Duodenal mucosa (tissue), 2 donors: Measurements from ENCODE around the gene ATF6B.

Experiments used
- H3K27ac ChIP-seq: one replicate; pipeline ENCODE4 v1.7.0; 2013; ENCODE audit warnings: low read depth, low read length
- H3K27me3 ChIP-seq, 2 donors: one replicate each; pipeline ENCODE4 v1.7.0; 2013; ENCODE audit warnings: low read length in 2 of 2, control low read depth in 1 of 2; ENCODE audit not compliant: insufficient read depth in 2 of 2, control insufficient read depth in 1 of 2
- H3K36me3 ChIP-seq, 2 donors: one replicate each; pipeline ENCODE4 v1.7.0; 2013; ENCODE audit warnings: low read length in 2 of 2, control low read depth in 1 of 2; ENCODE audit not compliant: insufficient read depth in 2 of 2, control insufficient read depth in 1 of 2
- H3K4me1 ChIP-seq, 2 donors: one replicate each; pipeline ENCODE4 v1.7.0; 2013; ENCODE audit warnings: low read length in 2 of 2, control low read depth in 1 of 2; ENCODE audit not compliant: insufficient read depth in 2 of 2, control insufficient read depth in 1 of 2
- H3K4me3 ChIP-seq, 2 donors: one replicate each; pipeline ENCODE4 v1.7.0; 2013; ENCODE audit warnings: low read length in 2 of 2, low read depth in 1 of 2
- H3K9ac ChIP-seq, 2 donors: one replicate each; pipeline ENCODE4 v1.7.0; 2013; ENCODE audit warnings: low read length in 2 of 2, low read depth in 1 of 2
- H3K9me3 ChIP-seq, 2 donors: one replicate each; pipeline ENCODE4 v1.7.0; 2013; ENCODE audit warnings: low read length in 2 of 2, control low read depth in 1 of 2; ENCODE audit not compliant: control insufficient read depth in 1 of 2

Gene ATF6B

DNA sequence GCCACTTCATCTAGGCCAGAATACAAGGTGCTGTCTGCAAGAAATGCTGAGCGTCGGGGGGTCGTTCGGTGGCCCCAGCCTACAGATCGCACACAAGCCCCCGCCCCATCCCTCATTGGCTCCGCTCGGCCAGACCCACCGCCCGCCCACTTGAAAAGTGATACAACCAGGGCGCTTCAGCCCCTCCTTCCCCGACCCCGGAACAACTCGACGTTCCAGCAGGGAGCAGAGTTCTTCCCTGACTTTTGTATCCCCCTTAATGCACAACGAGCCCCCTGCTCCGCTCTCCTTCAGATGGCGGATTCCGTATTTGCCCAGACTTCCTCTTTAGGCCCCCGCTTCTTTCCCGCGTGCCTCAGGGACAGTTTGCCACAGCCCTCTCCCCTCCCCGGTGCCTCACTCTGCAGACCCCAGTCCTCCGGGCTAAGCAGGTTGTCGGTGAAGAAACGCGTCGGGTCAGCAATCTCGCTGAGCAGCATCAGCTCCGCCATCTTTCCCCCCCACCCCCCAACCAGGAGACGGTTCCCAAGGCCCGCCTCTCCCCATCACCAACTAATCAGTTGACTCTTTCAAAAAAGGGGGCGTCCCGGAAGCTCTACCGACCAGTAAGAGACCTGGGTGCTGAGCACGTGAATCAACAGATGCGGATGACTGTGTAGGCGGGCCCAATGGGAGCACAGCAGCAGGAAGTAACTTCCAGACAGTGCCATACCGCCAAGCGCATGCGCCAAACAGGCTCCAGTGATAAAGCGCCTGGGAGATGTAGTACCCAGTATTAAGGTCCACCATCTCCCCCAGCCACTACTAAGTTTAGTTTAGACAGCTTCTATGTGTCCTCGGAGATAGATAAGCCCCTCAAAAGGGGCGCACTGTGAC, at the start of gene ATF6B:
Gene ATF6B (minus strand): TSS at position 530 of the 876 bp plus-strand sequence. CDS start 39 bp downstream, at position 491.
- H3K27me3 ChIP-seq, result no peaks in the 10 kb centered on the region
- H3K36me3 ChIP-seq, result peaks cover 6 to 22% of the 10 kb centered on the region in 2 donors
- peak within 1 kb of the TSS; percentile 79 to 88 for H3K9ac ChIP-seq
- peak within 1 kb of the TSS; percentile 88 to 90 for H3K4me3 ChIP-seq
- peaks cover 20 to 25% of the 10 kb centered on the region in 2 donors for H3K4me1 ChIP-seq
- H3K27ac ChIP-seq, result peak within 1 kb of the TSS; percentile 76
- no peaks in the 10 kb centered on the region for H3K9me3 ChIP-seq

GRCh38 chr6:32177183-32177787, 49.2 kb upstream of the ATF6B start:
- H3K27me3 ChIP-seq, result no peaks in the 10 kb centered on the region
- peak overlapping the region; percentile 80 to 84 for H3K9ac ChIP-seq
- peaks cover 8 to 14% of the 10 kb centered on the region in 2 donors for H3K36me3 ChIP-seq
- H3K27ac ChIP-seq, result peak overlapping the region; percentile 94
- no peaks in the 10 kb centered on the region for H3K9me3 ChIP-seq
- peak overlapping the region; percentile 78 to 85 for H3K4me3 ChIP-seq
- peaks cover 51 to 59% of the 10 kb centered on the region in 2 donors for H3K4me1 ChIP-seq

GRCh38 chr6:32176476-32177182, 48.6 kb upstream of the ATF6B start:
- Histone ChIP-seq H3K4me3 (peak overlapping the region; percentile 78 to 85), H3K9ac (peak overlapping the region; percentile 80 to 84), H3K9me3 (no peaks in the 10 kb centered on the region), H3K27ac (peak overlapping the region; percentile 94), H3K4me1 (peaks cover 51 to 55% of the 10 kb centered on the region in 2 donors), H3K36me3 (peaks cover 8 to 13% of the 10 kb centered on the region in 2 donors), H3K27me3 (no peaks in the 10 kb centered on the region)

DNA sequence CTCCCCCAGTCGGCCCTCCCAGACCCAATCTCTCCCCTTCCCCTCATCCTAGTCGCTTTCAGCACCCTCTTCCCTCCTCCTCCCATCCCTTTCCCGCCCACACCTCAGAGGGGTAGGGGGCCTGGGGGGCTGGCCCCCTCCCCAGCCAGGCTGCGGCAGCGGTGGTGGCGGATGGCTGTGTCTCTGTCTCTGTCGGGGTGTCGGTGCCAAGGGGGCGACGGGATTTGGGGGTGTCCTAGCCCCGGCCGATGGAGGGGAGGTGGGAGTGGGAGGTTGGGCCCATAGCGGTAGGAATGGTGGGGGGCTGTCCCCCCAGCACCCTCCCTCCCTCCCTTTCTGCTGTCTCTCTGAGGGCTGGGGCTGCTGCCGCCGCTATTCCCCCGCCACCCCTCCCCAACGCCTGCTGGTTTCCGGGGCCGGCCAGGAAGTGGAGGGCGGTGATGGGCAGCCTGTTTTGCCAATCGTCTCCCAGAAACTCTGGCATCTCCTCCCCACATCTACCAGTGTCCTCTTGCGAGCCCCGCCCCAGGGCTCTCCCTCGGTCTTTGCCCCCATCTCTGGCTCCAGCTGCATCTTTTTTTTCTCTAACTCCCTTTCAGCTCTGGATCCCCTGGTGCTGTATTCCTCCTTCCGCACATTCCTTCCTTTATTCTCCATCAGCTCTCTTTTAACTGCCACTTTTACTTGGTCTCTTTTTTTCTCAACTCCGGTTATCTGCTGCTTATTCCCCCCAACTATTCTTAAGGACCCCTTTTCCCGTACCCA, 47.8 kb upstream of the ATF6B start, which contains the start of gene AGPAT1:
Gene AGPAT1 (minus strand): TSS at position 374 of the 765 bp plus-strand sequence. CDS start 4,588 bp downstream, outside the sequence.
- no peaks in the 10 kb centered on the region for H3K27me3 ChIP-seq
- H3K36me3 ChIP-seq, result peaks cover 3 to 14% of the 10 kb centered on the region in 2 donors
- H3K27ac ChIP-seq, result peak within 1 kb of the TSS; percentile 94
- H3K4me3 ChIP-seq, result peak within 1 kb of the TSS; percentile 85 to 91
- peaks cover 46 to 51% of the 10 kb centered on the region in 2 donors for H3K4me1 ChIP-seq
- no peaks in the 10 kb centered on the region for H3K9me3 ChIP-seq
- H3K9ac ChIP-seq, result peak within 1 kb of the TSS; percentile 84 to 98

- Histone ChIP-seq H3K36me3 (peaks cover 7 to 17% of the 10 kb centered on the region in 2 donors), H3K4me3 (peak overlapping the region; percentile 85 to 91), H3K9me3 (no peaks in the 10 kb centered on the region), H3K4me1 (peaks cover 46 to 51% of the 10 kb centered on the region in 2 donors), H3K9ac (peak overlapping the region; percentile 84 to 98), H3K27ac (no peak overlapping the region), H3K27me3 (no peaks in the 10 kb centered on the region)
These were observed 47.3 kb upstream of the ATF6B start for GRCh38 chr6:32175322-32175710.

- H3K9me3 ChIP-seq, result no peaks in the 10 kb centered on the region
- H3K9ac ChIP-seq, result no peak overlapping the region
- H3K4me3 ChIP-seq, result peak overlapping the region in 1 of 2 donors; percentile 85
- H3K4me1 ChIP-seq, result peaks cover 39 to 44% of the 10 kb centered on the region in 2 donors
- no peaks in the 10 kb centered on the region for H3K27me3 ChIP-seq
- no peak overlapping the region for H3K27ac ChIP-seq
- H3K36me3 ChIP-seq, result peaks cover 14 to 21% of the 10 kb centered on the region in 2 donors
These were observed 46.4 kb upstream of the ATF6B start for GRCh38 chr6:32174416-32174815.

DNA sequence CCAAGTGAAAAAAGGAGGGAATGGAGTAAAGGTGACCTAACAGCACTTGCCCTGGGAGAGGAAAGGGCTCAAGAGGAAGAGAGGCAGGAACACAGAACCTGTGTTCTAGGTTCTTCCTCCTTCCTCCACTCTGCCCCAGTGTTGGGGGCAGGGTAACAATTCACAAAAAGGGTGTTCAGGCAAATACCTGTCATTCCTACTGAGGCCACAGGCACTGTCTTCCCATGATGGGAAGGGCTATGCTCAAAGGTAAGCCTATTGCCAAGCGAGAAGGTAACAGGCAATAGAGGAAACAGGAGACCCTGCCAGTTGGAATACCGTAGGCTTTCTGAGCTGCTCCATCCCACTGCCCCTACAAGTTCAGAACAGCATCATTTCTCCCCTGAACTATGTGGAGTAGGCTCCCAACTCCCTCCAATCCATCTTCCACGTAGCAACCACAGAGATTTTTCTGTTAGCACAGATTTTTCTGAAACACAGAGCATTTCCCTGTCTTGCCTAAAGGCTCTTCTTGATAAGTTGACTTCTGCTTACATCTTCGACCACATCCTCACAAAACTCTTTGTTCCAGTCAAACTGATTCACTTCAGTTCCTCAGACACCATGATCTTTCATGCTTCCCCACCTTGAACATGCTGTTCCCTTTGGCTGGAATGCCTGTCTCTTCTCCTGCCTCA, 45.1 kb upstream of the ATF6B start:
- Histone ChIP-seq H3K9ac (no peak overlapping the region), H3K36me3 (peaks cover 14 to 31% of the 10 kb centered on the region in 2 donors), H3K4me1 (peaks cover 34 to 35% of the 10 kb centered on the region in 2 donors), H3K4me3 (no peak overlapping the region), H3K27me3 (no peaks in the 10 kb centered on the region), H3K9me3 (no peaks in the 10 kb centered on the region), H3K27ac (no peak overlapping the region)

DNA sequence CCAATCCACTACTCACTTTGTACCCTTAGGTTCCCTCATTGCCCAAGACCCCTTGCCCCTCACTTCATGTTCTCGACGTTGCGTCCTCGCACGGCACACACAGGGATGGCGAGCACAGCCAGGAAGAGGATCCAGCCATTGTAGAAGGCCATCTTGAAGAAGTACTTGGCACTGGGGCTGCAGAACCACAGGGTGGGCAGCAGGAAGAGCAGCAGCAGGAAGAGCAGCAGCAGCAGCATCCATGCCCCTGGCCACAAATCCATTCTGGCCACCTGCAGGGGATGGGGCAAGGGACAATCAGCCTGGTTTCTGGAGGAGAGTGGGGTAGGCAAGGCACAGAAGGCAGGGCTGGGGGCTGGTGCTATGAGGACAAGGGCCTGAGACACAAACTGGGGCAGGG, 43.2 kb upstream of the ATF6B start:
- Histone ChIP-seq H3K4me3 (no peak overlapping the region), H3K9ac (no peak overlapping the region), H3K27me3 (no peaks in the 10 kb centered on the region), H3K9me3 (no peaks in the 10 kb centered on the region), H3K4me1 (peaks cover 22 to 23% of the 10 kb centered on the region in 2 donors), H3K36me3 (peaks cover 14 to 46% of the 10 kb centered on the region in 2 donors), H3K27ac (no peak overlapping the region)

DNA sequence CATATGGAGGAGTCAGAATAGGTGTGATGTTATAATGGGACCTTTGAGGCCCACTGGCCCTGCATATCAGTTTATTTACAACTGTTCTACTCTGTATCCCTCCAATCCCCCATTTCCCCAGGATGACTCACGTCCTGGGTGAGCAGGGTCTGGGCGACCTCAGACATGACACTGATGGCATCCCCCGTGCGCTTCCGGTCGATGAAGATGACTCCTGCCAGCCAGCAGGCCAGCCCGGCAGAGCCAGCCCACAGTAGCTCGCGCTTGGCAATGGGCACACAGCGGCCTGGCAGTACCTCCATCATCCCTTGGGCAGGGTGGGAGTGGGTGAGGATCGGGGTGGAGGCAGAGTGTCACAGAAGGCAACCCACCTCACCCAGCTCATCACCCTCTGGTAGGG, 42.2 kb upstream of the ATF6B start:
- Histone ChIP-seq H3K9me3 (no peaks in the 10 kb centered on the region), H3K4me1 (peaks cover 18 to 20% of the 10 kb centered on the region in 2 donors), H3K27ac (no peak overlapping the region), H3K27me3 (no peaks in the 10 kb centered on the region), H3K9ac (no peak overlapping the region), H3K36me3 (peaks cover 14 to 49% of the 10 kb centered on the region in 2 donors), H3K4me3 (no peak overlapping the region)
